ENCODE data around the gene LUC7L2. TPM values are rescaled to one million over a fixed set of nuclear protein-coding genes. Genes with fewer than 3 reads are reported as not detected.

The LUC7L2 gene
- total and polyA plus RNA-seq, 2 of the 8 experiments (the other 6 are each of a cell fraction or from before 2014, with no cell fraction given), result 22.9 to 67.8 TPM

- Histone ChIP-seq H4K8ac (ENCODE audit: extremely low read depth, insufficient read depth, low read length) (0 out of 2 replicates have a peak overlapping the region, but pooled peaks have one; percentile 41), H3K4me3 (ENCODE audit: extremely low read depth in 1 of 4, insufficient read depth in 2 of 4, low read depth in 3 of 4, low read length in 4 of 4) (no peak overlapping the region), H3K4ac (replicated peaks; ENCODE audit: insufficient read length, low read depth, low read length) (no peak overlapping the region), H3K79me1 (ENCODE audit: low read depth, low read length) (no peaks in the 10 kb centered on the region; the same call in 1 of the 2 replicates), H3K27ac (ENCODE audit: low read depth, low read length) (no peak overlapping the region), H2BK20ac (ENCODE audit: low read length) (no peak overlapping the region), H2BK120ac (replicated peaks; ENCODE audit: low read depth, low read length) (no peak overlapping the region), H3K23me2 (ENCODE audit: low read depth, low read length) (no peaks in the 10 kb centered on the region), H4K91ac (replicated peaks; ENCODE audit: insufficient read length, low read length) (no peak overlapping the region), H2BK12ac (ENCODE audit: low read depth, low read length) (0 out of 2 replicates have a peak overlapping the region, but pooled peaks have one; percentile 7), H3K14ac (ENCODE audit: insufficient read length) (no peak overlapping the region), H3K9me3 (ENCODE audit: insufficient read depth in 2 of 2, low read depth in 1 of 2, low read length in 1 of 2) (no peaks in the 10 kb centered on the region), H3K4me2 (ENCODE audit: insufficient read depth in 1 of 2, low read depth in 2 of 2, low read length in 2 of 2) (no peak overlapping the region), H2AK5ac (ENCODE audit: low read depth, low read length) (0 out of 2 replicates have a peak overlapping the region, but pooled peaks have one; percentile 19), H2BK15ac (ENCODE audit: low read length) (no peak overlapping the region), H3K23ac (ENCODE audit: insufficient read length) (no peak overlapping the region), H3K4me1 (replicated peaks in 1 of 4; ENCODE audit: control insufficient read depth in 3 of 4, insufficient read depth in 4 of 4, low read length in 3 of 4) (peaks cover 0 to 9% (median 2%) of the 10 kb centered on the region in 4 experiments; a peak in 2 of 7 replicates), H3K36me3 (ENCODE audit: control insufficient read depth in 2 of 4, insufficient read depth in 4 of 4, low read length in 3 of 4) (no peaks in the 10 kb centered on the region), H3K18ac (ENCODE audit: extremely low read depth, low read length) (no peak overlapping the region), H3K56ac (replicated peaks; ENCODE audit: insufficient read length, low read depth, low read length) (no peak overlapping the region), H3K79me2 (ENCODE audit: control insufficient read depth in 1 of 2, insufficient read depth in 2 of 2, low read length in 2 of 2) (no peaks in the 10 kb centered on the region), H2BK5ac (ENCODE audit: low read depth, low read length) (no peak overlapping the region), H2AFZ (ENCODE audit: low read length) (no peak overlapping the region), H3K27me3 (replicated peaks in 1 of 4; ENCODE audit: control insufficient read depth in 3 of 4, extremely low read depth in 1 of 4, insufficient read depth in 3 of 4, low read length in 3 of 4) (no peaks in the 10 kb centered on the region), H4K20me1 (replicated peaks in 1 of 2; ENCODE audit: control insufficient read depth in 1 of 2, insufficient read depth in 2 of 2, low read length in 2 of 2) (peaks cover 0 to 6% of the 10 kb centered on the region in 2 experiments), H4K5ac (ENCODE audit: insufficient read length, low read depth, low read length) (no peak overlapping the region), H3K9ac (replicated peaks in 1 of 4; ENCODE audit: extremely low read depth in 1 of 4, low read depth in 3 of 4, low read length in 3 of 4) (no peak overlapping the region; a peak in 1 of 7 replicates)
- no peak for FAIRE-seq
- ChIA-PET CTCF (ENCODE audit: partially characterized antibody) (interaction anchor here (0.7 to 1.8 kb wide), 12 partner anchors 9 to 612 kb away, joined by 3 to 11 read pairs (median 4); no protein-coding TSS in a partner anchor), POLR2A (ENCODE audit: partially characterized antibody) (interaction anchor here (1.5 to 2.3 kb wide), 3 partner anchors 14 to 30 kb away, joined by 3 to 8 read pairs (median 6); partner anchors contain the start of gene KLRG2)
- peak in 1 of 2 experiments; percentile 59 for DNase-seq (ENCODE audit: low read depth in 1 of 2, low spot score in 2 of 2)
- WGBS, 2 experiments (ENCODE audit: extremely low coverage in 1 of 2, insufficient coverage in 1 of 2, insufficient read length in 1 of 2, insufficient replicate concordance in 2 of 2, low coverage in 1 of 2, low lambda C conversion rate in 2 of 2, missing lambda C conversion rate in 1 of 2), result 87% methylated on average over 12 of the region's 12 CpGs; no CpG with 5 or more reads in 1 of the 2 experiments
- TF ChIP-seq USF2 (IDR thresholded peaks at IDR 0.05; ENCODE audit: low read length), result no peak
- no peak for TF ChIP-seq TEAD4 (IDR thresholded peaks at IDR 0.05; ENCODE audit: low read depth, low read length)
- no peak for TF ChIP-seq JUND (IDR thresholded peaks at IDR 0.05; ENCODE audit: low read length)
- TF ChIP-seq POLR2AphosphoS5 (IDR thresholded peaks at IDR 0.05; ENCODE audit: low read depth, low read length), result no peak
- no peak for TF ChIP-seq RFX5 (IDR thresholded peaks at IDR 0.05; ENCODE audit: borderline replicate concordance, low read depth, low read length)
- no peak for TF ChIP-seq ZNF274 (IDR thresholded peaks at IDR 0.05; ENCODE audit: borderline replicate concordance, extremely low read depth, low read length)
- TF ChIP-seq RAD21 (IDR thresholded peaks at IDR 0.05 in 1 of 2, conservative IDR thresholded peaks at IDR 0.05 in 1 of 2; ENCODE audit: low read depth in 2 of 2, low read length in 2 of 2), result peak in 1 of 2 experiments; percentile 34; a peak in 1 of 4 replicates
- no peak for TF ChIP-seq BCL11A (IDR thresholded peaks at IDR 0.05; ENCODE audit: low read depth in 2 of 2, low read length in 2 of 2)
- TF ChIP-seq SRF (IDR thresholded peaks at IDR 0.05; ENCODE audit: low read depth, low read length), result no peak
- TF ChIP-seq EGR1 (IDR thresholded peaks at IDR 0.05; ENCODE audit: borderline replicate concordance, low read depth, low read length), result no peak
- no peak for TF ChIP-seq ASH2L (IDR thresholded peaks at IDR 0.05; ENCODE audit: low read length)
Observed at GRCh38 chr7:139452958-139453672, 93.4 kb downstream of the LUC7L2 start.

All from H1 (cell line).